GM20000 (cell line): ENCODE data around the gene ATG16L1.

Source experiments
- DNase-seq: peaks from one replicate; pipeline ENCODE4 v3.0.0; 2012; ENCODE audit warnings: low spot score
- TF ChIP-seq, protein P1 (sequence below): IDR thresholded peaks from 2 replicates; pipeline ENCODE4 v1.5.1; 2012; ENCODE audit warnings: mild to moderate bottlenecking, control low read depth; ENCODE audit errors: extremely low read depth, missing control alignments

ATG16L1 gene

GRCh38 chr2:233275223-233275622, 23.8 kb downstream of the ATG16L1 start:
- DNase-seq = no peak
- TF ChIP-seq, protein P1, sequence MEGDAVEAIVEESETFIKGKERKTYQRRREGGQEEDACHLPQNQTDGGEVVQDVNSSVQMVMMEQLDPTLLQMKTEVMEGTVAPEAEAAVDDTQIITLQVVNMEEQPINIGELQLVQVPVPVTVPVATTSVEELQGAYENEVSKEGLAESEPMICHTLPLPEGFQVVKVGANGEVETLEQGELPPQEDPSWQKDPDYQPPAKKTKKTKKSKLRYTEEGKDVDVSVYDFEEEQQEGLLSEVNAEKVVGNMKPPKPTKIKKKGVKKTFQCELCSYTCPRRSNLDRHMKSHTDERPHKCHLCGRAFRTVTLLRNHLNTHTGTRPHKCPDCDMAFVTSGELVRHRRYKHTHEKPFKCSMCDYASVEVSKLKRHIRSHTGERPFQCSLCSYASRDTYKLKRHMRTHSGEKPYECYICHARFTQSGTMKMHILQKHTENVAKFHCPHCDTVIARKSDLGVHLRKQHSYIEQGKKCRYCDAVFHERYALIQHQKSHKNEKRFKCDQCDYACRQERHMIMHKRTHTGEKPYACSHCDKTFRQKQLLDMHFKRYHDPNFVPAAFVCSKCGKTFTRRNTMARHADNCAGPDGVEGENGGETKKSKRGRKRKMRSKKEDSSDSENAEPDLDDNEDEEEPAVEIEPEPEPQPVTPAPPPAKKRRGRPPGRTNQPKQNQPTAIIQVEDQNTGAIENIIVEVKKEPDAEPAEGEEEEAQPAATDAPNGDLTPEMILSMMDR = no peak

- no peak for DNase-seq
- TF ChIP-seq, protein P1 = no peak
Measured at GRCh38 chr2:233278921-233279320, 27.4 kb downstream of the ATG16L1 start.

- TF ChIP-seq, protein P1 = no peak
- DNase-seq = no peak
Measured at GRCh38 chr2:233280114-233280693, 28.7 kb downstream of the ATG16L1 start.

DNA sequence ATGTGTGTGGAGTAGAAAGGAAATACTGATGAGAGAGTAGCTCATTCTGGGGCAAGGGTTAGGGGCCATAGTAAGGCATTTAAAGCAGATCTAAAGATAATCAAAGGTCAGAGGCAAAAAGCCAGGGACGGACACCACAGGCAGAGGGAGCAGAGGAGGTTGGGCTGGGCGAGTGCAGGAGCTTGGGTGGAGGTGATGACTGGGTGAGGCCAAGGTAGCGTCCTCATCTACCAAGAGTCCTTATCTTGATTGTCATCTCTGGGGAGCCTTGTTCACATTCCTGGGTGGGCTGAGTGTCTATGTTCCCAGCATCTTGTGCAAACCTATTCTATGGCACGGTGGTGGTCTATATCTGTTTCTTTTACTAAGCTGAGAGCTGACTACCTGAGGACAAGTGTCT, 30.1 kb downstream of the ATG16L1 start:
- DNase-seq = no peak
- TF ChIP-seq, protein P1 = no peak

- TF ChIP-seq, protein P1 = no peak
- DNase-seq = no peak
Measured at GRCh38 chr2:233281992-233282603, 30.6 kb downstream of the ATG16L1 start.

- no peak for DNase-seq
- TF ChIP-seq, protein P1 = no peak
Measured at GRCh38 chr2:233285921-233286320, 34.4 kb downstream of the ATG16L1 start.

DNA sequence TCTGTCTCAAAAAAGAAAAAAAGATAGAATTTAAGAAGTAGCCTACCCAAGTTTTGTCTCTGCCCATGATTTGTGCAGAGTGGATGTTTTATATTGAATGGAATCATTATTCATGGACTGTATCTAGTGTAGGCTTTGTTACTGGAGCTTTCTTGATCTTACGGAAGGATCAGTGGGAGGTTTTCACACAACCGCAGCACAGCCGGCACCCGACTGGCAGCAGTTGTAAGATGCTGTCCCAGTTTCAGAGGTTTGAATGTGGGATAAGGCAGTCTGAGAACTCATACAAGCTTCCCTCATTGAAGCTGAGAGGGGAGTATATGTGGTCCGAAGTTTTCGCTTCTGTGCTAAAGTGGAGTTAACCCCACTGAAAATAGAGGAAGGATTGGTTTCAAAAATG, 36.4 kb downstream of the ATG16L1 start:
- no peak for DNase-seq
- TF ChIP-seq, protein P1 = no peak
